Measurements from ENCODE around the gene MRPL11.

DNA sequence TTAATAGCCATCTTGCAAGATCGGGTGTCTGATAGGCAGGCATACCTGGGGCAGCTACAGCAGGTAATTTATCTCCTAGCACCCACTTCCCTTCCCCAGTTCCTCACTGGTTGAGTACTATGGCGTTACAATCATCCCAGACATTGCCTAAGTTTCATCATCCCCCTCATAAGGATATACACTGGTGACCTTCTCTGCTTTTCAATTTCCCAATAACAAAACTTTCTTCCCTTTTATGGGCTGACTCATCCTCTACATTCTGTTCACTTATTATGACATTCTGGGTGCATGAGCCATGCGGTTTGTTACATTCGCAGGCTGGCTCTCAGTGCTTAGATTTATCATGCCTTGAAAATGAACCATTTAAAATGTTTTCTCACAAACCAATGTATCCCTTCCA is 5.0 kb upstream of the MRPL11 start:
- TF ChIP-seq EZH2 (IDR thresholded peaks at IDR 0.05; ENCODE audit: low read length, missing control alignments): no peak
- TF ChIP-seq, protein P1, sequence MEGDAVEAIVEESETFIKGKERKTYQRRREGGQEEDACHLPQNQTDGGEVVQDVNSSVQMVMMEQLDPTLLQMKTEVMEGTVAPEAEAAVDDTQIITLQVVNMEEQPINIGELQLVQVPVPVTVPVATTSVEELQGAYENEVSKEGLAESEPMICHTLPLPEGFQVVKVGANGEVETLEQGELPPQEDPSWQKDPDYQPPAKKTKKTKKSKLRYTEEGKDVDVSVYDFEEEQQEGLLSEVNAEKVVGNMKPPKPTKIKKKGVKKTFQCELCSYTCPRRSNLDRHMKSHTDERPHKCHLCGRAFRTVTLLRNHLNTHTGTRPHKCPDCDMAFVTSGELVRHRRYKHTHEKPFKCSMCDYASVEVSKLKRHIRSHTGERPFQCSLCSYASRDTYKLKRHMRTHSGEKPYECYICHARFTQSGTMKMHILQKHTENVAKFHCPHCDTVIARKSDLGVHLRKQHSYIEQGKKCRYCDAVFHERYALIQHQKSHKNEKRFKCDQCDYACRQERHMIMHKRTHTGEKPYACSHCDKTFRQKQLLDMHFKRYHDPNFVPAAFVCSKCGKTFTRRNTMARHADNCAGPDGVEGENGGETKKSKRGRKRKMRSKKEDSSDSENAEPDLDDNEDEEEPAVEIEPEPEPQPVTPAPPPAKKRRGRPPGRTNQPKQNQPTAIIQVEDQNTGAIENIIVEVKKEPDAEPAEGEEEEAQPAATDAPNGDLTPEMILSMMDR (conservative IDR thresholded peaks at IDR 0.05 in 1 of 2, IDR thresholded peaks at IDR 0.05 in 1 of 2; ENCODE audit: low read depth in 1 of 2, low read length in 2 of 2): no peak

Measured in fibroblast of lung (primary cell).